ENCODE results near the gene DLL3. TPM values are rescaled to one million over a fixed set of nuclear protein-coding genes. Genes with fewer than 3 reads are reported as not detected.

Gene DLL3
- total RNA-seq, 4 donors from 2014 or later = not detected

DNA sequence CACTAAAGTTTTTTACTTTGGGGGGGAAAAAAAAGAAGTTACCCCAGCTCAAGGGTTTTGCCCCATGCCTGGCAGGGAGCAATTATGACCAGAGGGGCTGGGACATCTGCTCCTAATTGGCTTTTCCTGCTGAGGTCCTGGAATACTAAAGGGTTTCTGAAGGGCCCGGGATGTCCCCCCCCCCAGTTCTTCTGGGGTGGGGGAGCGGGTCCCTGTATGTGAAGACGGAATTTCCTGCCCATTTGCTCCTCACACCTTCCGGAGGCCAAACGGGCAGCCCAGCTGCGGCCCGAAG lies 1.1 kb upstream of the DLL3 start:
- Histone ChIP-seq H3K4me3 (no peak overlapping the region), H3K27me3 (peaks cover 65% of the 10 kb centered on the region), H3K4me1 (peaks cover 22% of the 10 kb centered on the region), H3K9me3 (no peaks in the 10 kb centered on the region), H3K27ac (no peak overlapping the region), H3K36me3 (no peaks in the 10 kb centered on the region)
- no peak for DNase-seq (ENCODE audit: low spot score in 2 of 2)
- TF ChIP-seq, protein P1, sequence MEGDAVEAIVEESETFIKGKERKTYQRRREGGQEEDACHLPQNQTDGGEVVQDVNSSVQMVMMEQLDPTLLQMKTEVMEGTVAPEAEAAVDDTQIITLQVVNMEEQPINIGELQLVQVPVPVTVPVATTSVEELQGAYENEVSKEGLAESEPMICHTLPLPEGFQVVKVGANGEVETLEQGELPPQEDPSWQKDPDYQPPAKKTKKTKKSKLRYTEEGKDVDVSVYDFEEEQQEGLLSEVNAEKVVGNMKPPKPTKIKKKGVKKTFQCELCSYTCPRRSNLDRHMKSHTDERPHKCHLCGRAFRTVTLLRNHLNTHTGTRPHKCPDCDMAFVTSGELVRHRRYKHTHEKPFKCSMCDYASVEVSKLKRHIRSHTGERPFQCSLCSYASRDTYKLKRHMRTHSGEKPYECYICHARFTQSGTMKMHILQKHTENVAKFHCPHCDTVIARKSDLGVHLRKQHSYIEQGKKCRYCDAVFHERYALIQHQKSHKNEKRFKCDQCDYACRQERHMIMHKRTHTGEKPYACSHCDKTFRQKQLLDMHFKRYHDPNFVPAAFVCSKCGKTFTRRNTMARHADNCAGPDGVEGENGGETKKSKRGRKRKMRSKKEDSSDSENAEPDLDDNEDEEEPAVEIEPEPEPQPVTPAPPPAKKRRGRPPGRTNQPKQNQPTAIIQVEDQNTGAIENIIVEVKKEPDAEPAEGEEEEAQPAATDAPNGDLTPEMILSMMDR (IDR thresholded peaks at IDR 0.05) = no peak
- TF ChIP-seq POLR2AphosphoS5 (IDR thresholded peaks at IDR 0.05) (no peak), POLR2A (IDR thresholded peaks at IDR 0.05) (no peak), EP300 (IDR thresholded peaks at IDR 0.05) (no peak)
- WGBS = 0% methylated on average over 5 of the region's 7 CpGs

DNA sequence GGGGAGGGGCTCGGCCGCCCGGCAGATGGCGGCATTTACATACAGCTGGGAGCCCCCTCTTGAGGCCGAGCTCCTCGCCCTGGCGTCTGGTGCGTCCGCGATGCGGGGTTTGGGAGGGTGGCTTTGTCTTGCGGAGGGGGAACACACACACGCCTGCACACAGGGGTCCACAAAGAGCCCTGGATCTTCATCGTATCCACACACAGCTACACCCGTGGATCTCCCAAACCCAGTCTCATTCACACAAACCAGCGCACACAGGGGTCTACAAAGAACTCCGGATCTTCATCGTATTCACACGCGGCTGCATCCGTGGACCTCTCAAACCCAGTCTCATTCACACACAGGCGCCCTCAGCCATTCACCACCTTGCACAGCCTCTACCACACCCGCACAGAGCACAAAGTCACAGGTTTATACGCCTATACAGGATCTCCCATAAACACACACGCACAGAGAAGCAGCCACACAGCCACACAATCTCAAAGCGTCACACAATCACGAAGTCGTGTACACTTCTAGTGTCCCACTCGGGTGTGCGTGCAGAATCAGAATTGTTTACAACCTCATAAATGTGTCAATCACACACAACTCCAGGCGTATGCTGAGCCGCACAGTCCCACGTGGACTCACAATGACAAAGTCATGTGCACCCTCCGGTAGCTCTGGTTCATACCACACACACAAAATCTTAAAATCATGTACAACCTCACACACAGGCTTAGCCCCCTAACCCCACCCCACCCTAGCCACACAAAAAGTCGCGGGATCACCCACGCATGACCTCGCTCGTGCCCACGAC lies 550 bp upstream of the DLL3 start:
- Histone ChIP-seq H3K36me3 (no peaks in the 10 kb centered on the region), H3K27ac (no peak overlapping the region), H3K4me3 (no peak overlapping the region), H3K27me3 (peaks cover 66% of the 10 kb centered on the region), H3K9me3 (no peaks in the 10 kb centered on the region), H3K4me1 (peaks cover 28% of the 10 kb centered on the region)
- WGBS = 3% methylated on average over 25 of the region's 40 CpGs
- TF ChIP-seq POLR2AphosphoS5 (IDR thresholded peaks at IDR 0.05) = no peak
- no peak for TF ChIP-seq EP300 (IDR thresholded peaks at IDR 0.05)
- no peak for TF ChIP-seq POLR2A (IDR thresholded peaks at IDR 0.05)
- TF ChIP-seq, protein P1 (IDR thresholded peaks at IDR 0.05) = no peak
- DNase-seq (ENCODE audit: low spot score in 2 of 2) = no peak

DNA sequence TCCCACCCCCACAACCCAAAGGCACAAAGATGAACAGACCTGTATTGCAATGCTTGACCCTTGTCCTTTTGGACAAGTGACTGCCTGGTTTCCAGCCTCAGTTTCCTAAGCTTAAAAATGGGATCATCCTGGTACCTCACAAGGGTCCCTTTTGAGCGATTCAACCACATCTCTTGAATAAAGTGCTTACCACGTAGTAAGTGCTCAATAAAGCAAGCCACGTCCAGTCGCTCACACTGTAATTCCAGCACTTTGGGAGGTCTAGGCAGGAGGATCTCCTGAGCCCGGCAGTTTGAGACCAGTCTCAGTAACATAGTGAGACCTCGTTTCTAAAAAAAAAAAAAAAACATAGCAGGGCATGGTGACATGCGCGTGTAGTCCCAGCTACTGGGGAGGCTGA lies 1.2 kb downstream of the DLL3 start:
- no peak overlapping the region for H3K27ac ChIP-seq
- peaks cover 29% of the 10 kb centered on the region for H3K4me1 ChIP-seq
- no peak for DNase-seq (ENCODE audit: low spot score in 2 of 2)
- H3K36me3 ChIP-seq = no peaks in the 10 kb centered on the region
- no peak for TF ChIP-seq EP300 (IDR thresholded peaks at IDR 0.05)
- no peak for TF ChIP-seq POLR2AphosphoS5 (IDR thresholded peaks at IDR 0.05)
- TF ChIP-seq, protein P1 (IDR thresholded peaks at IDR 0.05) = no peak
- peaks cover 83% of the 10 kb centered on the region for H3K27me3 ChIP-seq
- no peak overlapping the region for H3K4me3 ChIP-seq
- 80% methylated on average over 8 of the region's 8 CpGs for WGBS
- H3K9me3 ChIP-seq = no peaks in the 10 kb centered on the region

DNA sequence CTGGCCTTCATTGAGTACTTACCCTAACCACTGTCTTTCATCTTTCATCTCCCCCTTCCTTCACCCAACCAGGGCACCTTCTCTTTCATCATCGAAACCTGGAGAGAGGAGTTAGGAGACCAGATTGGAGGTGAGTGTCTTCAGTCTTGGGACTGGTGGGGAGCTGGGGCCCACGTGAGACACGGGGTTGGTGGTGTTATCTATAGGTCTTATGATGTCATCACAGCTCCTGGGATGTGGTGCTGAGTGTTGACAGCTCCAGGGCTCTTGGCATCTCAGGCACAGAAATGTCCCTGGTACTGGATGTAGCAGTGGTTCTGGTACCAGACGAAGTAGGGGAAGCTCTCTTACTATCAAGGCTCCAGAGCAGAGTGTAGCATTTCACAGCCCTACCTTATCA lies 1.8 kb downstream of the DLL3 start:
- Histone ChIP-seq H3K9me3 (no peaks in the 10 kb centered on the region), H3K27me3 (peaks cover 89% of the 10 kb centered on the region)
- 56% methylated on average over 4 of the region's 4 CpGs for WGBS

DNA sequence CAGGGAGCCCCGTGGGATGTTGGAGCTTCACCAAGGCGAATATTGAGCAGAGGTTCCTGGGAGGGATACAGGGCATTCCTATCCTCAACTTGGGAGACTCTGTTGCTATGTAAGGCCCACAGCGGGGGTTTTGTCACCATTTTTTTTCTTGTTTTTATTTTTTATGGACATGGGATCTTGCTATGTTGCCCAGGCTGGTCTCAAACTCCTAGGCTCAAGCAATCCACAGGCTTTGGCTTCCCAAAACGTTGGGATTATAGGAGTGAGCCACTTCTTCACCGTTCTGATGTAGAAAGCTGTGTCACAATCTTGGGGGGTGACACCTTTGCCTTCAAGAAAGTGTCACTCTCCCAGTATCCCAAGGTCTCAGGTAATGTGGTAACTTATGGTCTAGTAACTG lies 2.6 kb downstream of the DLL3 start:
- no peak for DNase-seq (ENCODE audit: low spot score in 2 of 2)
- Histone ChIP-seq H3K27me3 (peaks cover 86% of the 10 kb centered on the region), H3K36me3 (no peaks in the 10 kb centered on the region), H3K27ac (no peak overlapping the region), H3K9me3 (no peaks in the 10 kb centered on the region), H3K4me1 (peaks cover 29% of the 10 kb centered on the region), H3K4me3 (no peak overlapping the region)
- TF ChIP-seq POLR2A (IDR thresholded peaks at IDR 0.05) (no peak), EP300 (IDR thresholded peaks at IDR 0.05) (no peak), POLR2AphosphoS5 (IDR thresholded peaks at IDR 0.05) (no peak)
- TF ChIP-seq, protein P1 (IDR thresholded peaks at IDR 0.05) = no peak
- 76% methylated on average over 5 of the region's 5 CpGs for WGBS

More for the DNA sequence above, 1.8 kb downstream of the DLL3 start:
- Histone ChIP-seq H3K4me3 (no peak overlapping the region), H3K36me3 (no peaks in the 10 kb centered on the region), H3K4me1 (peaks cover 29% of the 10 kb centered on the region), H3K27ac (no peak overlapping the region)
- TF ChIP-seq, protein P1 (IDR thresholded peaks at IDR 0.05) = no peak
- TF ChIP-seq EP300 (IDR thresholded peaks at IDR 0.05) = no peak
- no peak for TF ChIP-seq POLR2A (IDR thresholded peaks at IDR 0.05)
- TF ChIP-seq POLR2AphosphoS5 (IDR thresholded peaks at IDR 0.05) = no peak
- DNase-seq (ENCODE audit: low spot score in 2 of 2) = no peak

Data from suprapubic skin (tissue), 4 donors.